HEK293T (cell line): ENCODE measurements around the gene JAZF1.

Experiments
- CTCF ChIA-PET: fragments of 350-600 bp; formaldehyde crosslinking; extraction: SDS; loops from one replicate; lab custom pipeline; 2021; ENCODE audit warnings: antibody characterized with exemption, inconsistent platforms; lab: Yijun Ruan, JAX
- POLR2A ChIA-PET: fragments of 350-600 bp; formaldehyde crosslinking; extraction: SDS; loops from one replicate; lab custom pipeline; 2020; ENCODE audit warnings: antibody characterized with exemption, inconsistent platforms; lab: Yijun Ruan, JAX
- DNase-seq: peaks from one replicate; pipeline ENCODE4 v3.0.0; 2012; ENCODE audit warnings: mixed read lengths; ENCODE audit errors: extremely low spot score
- ARNT ChIP-seq: fragments of 450-650 bp; IDR thresholded peaks from 2 replicates; pipeline ENCODE4 v1.6.1; 2017; ENCODE audit warnings: mild to moderate bottlenecking
- BHLHE40 ChIP-seq: fragments of 450-650 bp; IDR thresholded peaks from 2 replicates; pipeline ENCODE4 v1.6.1; 2016; ENCODE audit warnings: mild to moderate bottlenecking, moderate library complexity, borderline replicate concordance
- CTBP1 ChIP-seq: fragments of 450-650 bp; IDR thresholded peaks from 2 replicates; pipeline ENCODE4 v1.6.1; 2016; ENCODE audit warnings: borderline replicate concordance
- ELF4 ChIP-seq: fragments of 450-650 bp; IDR thresholded peaks from 2 replicates; pipeline ENCODE4 v1.6.1; 2017; ENCODE audit warnings: antibody characterized with exemption
- FOXA1 ChIP-seq: fragments of 450-650 bp; IDR thresholded peaks from 2 replicates; pipeline ENCODE4 v1.6.1; 2016; ENCODE audit warnings: mild to moderate bottlenecking
- FOXK2 ChIP-seq: fragments of 450-650 bp; IDR thresholded peaks from 2 replicates; pipeline ENCODE4 v1.6.1; 2016; ENCODE audit warnings: mild to moderate bottlenecking
- FOXM1 ChIP-seq: fragments of 450-650 bp; IDR thresholded peaks from 2 replicates; pipeline ENCODE4 v1.6.1; 2017; ENCODE audit warnings: mild to moderate bottlenecking, borderline replicate concordance
- HDGF ChIP-seq: fragments of 450-650 bp; IDR thresholded peaks from 2 replicates; pipeline ENCODE4 v1.6.1; 2017; ENCODE audit warnings: antibody characterized with exemption, borderline replicate concordance
- L3MBTL2 ChIP-seq: fragments of 450-650 bp; conservative IDR thresholded peaks from 2 replicates; pipeline ENCODE4 v1.6.1; 2016; ENCODE audit warnings: mild to moderate bottlenecking
- LEF1 ChIP-seq: fragments of 450-650 bp; IDR thresholded peaks from 2 replicates; pipeline ENCODE4 v1.6.1; 2017; ENCODE audit warnings: mild to moderate bottlenecking, borderline replicate concordance
- NFRKB ChIP-seq: fragments of 450-650 bp; IDR thresholded peaks from 2 replicates; pipeline ENCODE4 v1.6.1; 2016; ENCODE audit warnings: mild to moderate bottlenecking, moderate library complexity
- SP1 ChIP-seq: fragments of 450-650 bp; IDR thresholded peaks from 2 replicates; pipeline ENCODE4 v1.6.1; 2017
- SUZ12 ChIP-seq: fragments of 450-650 bp; IDR thresholded peaks from 2 replicates; pipeline ENCODE4 v1.6.1; 2016; ENCODE audit warnings: mild to moderate bottlenecking
- TARDBP ChIP-seq: fragments of 450-650 bp; IDR thresholded peaks from 2 replicates; pipeline ENCODE4 v1.6.1; 2016
- ZNF384 ChIP-seq: fragments of 450-650 bp; IDR thresholded peaks from 2 replicates; pipeline ENCODE4 v1.6.1; 2016
- TF ChIP-seq, protein P1 (sequence below): fragments of 450-650 bp; IDR thresholded peaks from 2 replicates; pipeline ENCODE4 v1.6.1; 2016

The JAZF1 gene

DNA sequence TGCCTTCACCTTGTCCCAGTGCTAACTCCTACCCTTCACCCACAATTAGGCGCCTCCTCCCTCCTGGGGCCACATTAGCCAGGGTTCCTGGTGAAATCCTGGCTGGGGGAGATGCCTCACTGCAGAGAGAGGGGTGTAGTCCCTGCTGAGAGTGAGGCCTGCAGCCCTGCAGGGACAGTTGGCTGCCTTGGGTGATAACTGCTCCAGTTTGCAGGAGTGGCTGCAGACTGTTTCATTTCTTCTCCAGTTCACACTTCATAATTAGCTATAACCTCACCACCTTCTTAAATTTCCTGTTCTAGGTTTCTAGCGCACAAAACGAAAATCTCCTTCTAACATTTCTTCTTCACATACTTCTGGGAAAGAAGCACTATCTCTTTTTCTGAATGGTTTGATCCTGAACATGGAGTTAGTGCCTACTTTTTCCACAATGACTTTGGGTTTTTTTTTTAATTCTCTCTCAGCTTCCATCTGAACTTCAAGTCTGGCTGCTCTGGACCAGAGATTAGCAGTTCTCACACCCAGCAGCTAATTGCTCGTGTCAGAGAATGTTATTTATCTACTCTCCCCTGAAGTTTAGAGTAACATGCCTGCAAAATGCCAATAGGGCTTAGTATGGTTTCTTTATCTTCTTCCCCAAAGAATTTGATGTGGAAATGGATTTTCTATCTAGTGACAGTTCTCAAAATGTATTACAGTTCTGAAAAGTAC is 15.5 kb upstream of the JAZF1 start:
- CTCF ChIA-PET = no interaction called here
- POLR2A ChIA-PET = no interaction called here
- no peak for DNase-seq
- TF ChIP-seq FOXK2 = no peak
- TF ChIP-seq ZNF384 = no peak
- TF ChIP-seq SP1 = no peak
- TF ChIP-seq L3MBTL2 = no peak
- no peak for TF ChIP-seq LEF1

DNA sequence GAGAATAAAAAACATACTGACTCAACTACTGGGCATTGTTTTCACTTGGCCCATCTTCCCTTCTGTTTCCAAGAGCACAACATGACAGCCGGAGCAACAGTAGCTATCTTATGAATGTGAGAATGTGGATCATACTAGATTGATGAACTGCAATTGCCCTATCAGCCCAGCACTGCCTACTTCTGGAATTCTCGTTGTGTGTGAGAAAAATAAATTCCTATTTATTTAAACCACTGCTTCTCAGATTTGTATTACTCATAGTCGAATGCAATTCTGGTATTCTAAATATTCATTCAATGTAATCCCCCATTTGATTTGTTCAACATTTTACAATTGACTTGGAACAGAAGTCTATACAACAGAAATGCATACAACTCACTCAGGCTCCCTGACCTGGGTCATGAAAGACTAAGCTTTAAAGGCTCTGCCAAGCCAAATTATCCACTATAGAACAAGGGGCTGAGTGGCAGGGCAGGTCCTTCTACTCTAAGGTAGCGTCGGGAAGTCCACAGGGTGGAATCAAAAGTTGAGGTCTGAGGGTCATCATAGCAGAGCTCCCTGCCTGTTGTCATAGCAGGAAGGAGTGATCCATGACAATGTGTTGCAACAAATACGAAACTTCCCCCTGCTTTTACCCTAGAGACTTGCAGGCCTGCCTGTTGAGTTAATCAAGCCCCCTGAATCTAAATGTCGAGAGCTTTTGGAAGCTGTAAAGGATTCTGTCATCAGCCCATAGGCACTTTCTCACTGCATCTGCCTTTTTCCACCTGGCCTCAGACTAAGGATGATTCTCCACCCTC is 12.4 kb upstream of the JAZF1 start:
- ChIA-PET POLR2A (no interaction called here), CTCF (interaction anchor here (0.6 kb wide), 1 partner anchor 616 kb away, joined by 6 read pairs; no protein-coding TSS in a partner anchor)
- TF ChIP-seq FOXA1 = no peak
- no peak for TF ChIP-seq ARNT
- no peak for TF ChIP-seq NFRKB
- no peak for TF ChIP-seq L3MBTL2
- TF ChIP-seq SP1 = no peak
- no peak for TF ChIP-seq FOXK2
- TF ChIP-seq, protein P1, sequence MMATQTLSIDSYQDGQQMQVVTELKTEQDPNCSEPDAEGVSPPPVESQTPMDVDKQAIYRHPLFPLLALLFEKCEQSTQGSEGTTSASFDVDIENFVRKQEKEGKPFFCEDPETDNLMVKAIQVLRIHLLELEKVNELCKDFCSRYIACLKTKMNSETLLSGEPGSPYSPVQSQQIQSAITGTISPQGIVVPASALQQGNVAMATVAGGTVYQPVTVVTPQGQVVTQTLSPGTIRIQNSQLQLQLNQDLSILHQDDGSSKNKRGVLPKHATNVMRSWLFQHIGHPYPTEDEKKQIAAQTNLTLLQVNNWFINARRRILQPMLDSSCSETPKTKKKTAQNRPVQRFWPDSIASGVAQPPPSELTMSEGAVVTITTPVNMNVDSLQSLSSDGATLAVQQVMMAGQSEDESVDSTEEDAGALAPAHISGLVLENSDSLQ = no peak
- no peak for TF ChIP-seq BHLHE40
- TF ChIP-seq TARDBP = no peak
- no peak for TF ChIP-seq ELF4
- DNase-seq = no peak

DNA sequence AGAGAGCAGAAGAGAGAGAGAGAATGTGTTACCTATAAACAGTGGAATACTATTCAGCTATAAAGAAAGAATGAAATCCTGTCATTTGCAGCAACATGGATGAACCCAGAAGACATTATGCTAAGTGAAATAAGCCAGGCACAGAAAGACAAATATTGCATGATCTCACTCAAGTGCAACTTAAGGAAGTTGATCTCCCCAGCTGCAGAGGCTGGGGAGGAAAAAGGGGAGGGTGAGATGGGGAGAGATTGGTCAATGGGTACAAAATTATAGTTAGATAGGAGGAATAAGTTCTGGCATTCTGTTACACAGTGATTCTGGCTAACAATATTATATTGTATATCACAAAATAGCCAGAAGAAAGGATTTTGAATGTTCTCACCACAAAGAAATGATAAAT is 11.2 kb upstream of the JAZF1 start:
- no peak for TF ChIP-seq SUZ12
- no peak for TF ChIP-seq ELF4
- TF ChIP-seq FOXM1 = no peak
- no peak for TF ChIP-seq L3MBTL2
- TF ChIP-seq SP1 = no peak
- no peak for TF ChIP-seq HDGF
- no peak for DNase-seq
- CTCF ChIA-PET = no interaction called here
- POLR2A ChIA-PET = no interaction called here

DNA sequence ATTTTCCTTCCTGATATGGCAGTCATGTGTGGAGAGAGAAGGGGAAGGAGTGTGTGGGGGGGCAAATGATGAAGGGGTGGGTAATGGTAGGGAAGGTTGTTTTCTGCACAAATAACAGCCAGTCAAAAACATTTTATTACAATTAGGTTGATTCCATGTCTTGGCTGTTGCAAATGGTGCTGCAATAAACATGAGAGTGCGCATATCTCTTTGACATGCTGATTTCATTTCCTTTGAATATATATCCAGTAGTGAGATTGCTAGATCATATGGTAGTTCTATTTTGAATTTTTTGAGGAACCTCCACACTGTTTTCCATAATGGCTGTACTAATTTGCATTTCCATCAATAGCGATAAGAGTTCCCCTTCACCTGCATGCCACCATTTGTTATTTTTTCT is 10.6 kb upstream of the JAZF1 start:
- TF ChIP-seq, protein P1 = no peak
- TF ChIP-seq TARDBP = no peak
- TF ChIP-seq ELF4 = no peak
- no peak for TF ChIP-seq FOXK2
- TF ChIP-seq FOXA1 = no peak
- no peak for TF ChIP-seq ARNT
- no peak for TF ChIP-seq HDGF
- TF ChIP-seq L3MBTL2 = no peak
- TF ChIP-seq CTBP1 = no peak
- TF ChIP-seq FOXM1 = no peak
- TF ChIP-seq LEF1 = no peak
- TF ChIP-seq SP1 = no peak
- no peak for TF ChIP-seq BHLHE40
- no peak for DNase-seq
- POLR2A ChIA-PET = no interaction called here
- CTCF ChIA-PET = no interaction called here

DNA sequence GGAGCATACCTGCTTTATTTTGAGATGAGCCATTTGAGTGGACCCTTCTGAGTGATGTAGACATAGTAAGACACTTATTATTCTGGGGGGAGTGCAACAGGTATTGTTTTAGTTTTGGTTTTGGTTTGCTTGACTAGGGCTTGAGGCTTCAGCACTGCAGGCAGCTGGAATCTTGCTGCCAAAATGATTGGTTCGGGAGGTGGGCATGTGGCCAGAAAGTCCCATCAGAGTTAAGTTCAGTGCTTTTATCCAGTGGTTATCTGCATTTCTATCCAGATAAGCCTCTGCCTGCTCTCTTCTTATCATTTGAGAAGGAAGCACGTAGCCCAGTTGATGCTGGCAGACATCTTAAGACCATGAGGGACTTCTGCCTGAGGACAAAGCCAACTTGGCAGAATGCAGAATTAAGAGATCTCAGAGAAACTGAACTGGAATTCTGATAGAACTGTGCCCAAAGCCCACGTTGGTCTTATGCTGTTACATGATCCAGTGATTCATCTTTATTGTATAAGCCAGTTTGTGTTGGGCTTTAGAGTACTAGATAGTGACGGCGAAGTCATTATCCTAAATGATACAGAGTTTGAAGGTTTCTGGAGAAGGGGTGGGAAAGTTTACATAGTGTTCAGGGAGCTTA is 9.6 kb upstream of the JAZF1 start:
- CTCF ChIA-PET = no interaction called here
- DNase-seq = no peak
- TF ChIP-seq FOXK2 = no peak
- TF ChIP-seq, protein P1 = no peak
- TF ChIP-seq FOXM1 = no peak
- no peak for TF ChIP-seq NFRKB
- TF ChIP-seq ZNF384 = no peak
- TF ChIP-seq SUZ12 = no peak
- TF ChIP-seq ARNT = no peak
- no peak for TF ChIP-seq ELF4
- no peak for TF ChIP-seq HDGF
- no peak for TF ChIP-seq L3MBTL2
- TF ChIP-seq CTBP1 = no peak
- TF ChIP-seq LEF1 = no peak
- TF ChIP-seq BHLHE40 = no peak
- TF ChIP-seq TARDBP = no peak
- no peak for TF ChIP-seq SP1
- POLR2A ChIA-PET = no interaction called here

DNA sequence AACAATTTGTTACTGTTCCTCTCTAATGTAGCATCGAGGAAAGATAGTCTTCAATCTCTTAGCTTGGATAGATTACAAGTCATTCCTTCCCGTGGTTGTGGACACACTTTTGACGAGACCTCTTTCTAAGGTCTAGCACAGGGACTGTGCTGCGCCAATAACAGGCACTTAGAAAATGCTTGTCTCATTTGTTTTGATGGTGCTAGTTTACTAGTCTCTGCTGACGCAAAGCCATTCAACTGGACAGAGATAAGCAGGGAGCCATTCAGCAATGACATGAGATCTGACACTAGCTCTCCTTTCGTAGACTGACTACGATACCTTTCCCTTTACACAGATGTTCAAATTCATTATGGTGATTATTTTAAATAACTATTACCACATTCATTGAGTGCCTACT is 6.4 kb upstream of the JAZF1 start:
- DNase-seq = peak; percentile 19
- CTCF ChIA-PET = interaction anchor here (0.6 kb wide), 1 partner anchor 125 kb away, joined by 3 read pairs; no protein-coding TSS in a partner anchor

More for the DNA sequence above, 6.4 kb upstream of the JAZF1 start:
- TF ChIP-seq LEF1 (no peak), HDGF (no peak), FOXK2 (no peak), L3MBTL2 (no peak), FOXM1 (no peak), FOXA1 (no peak), NFRKB (no peak)
- POLR2A ChIA-PET = interaction anchor here (0.9 kb wide), 1 partner anchor 1988 kb away, joined by 3 read pairs; no protein-coding TSS in a partner anchor
